ENCODE measurements around the gene GLRA1.

The GLRA1 gene

GRCh38 chr5:151808451-151809169 lies 116.0 kb downstream of the GLRA1 start:
- TF ChIP-seq CTCF (IDR thresholded peaks at IDR 0.05; ENCODE audit: low read depth, low read length, missing control alignments) = no peak
- H3K4me3 ChIP-seq (replicated peaks; ENCODE audit: low read depth, low read length) = no peak overlapping the region
- DNase-seq (ENCODE audit: extremely low read depth, low read depth) = no peak

- no peak for TF ChIP-seq CTCF (IDR thresholded peaks at IDR 0.05; ENCODE audit: low read depth, low read length, missing control alignments)
- no peak overlapping the region for H3K4me3 ChIP-seq (replicated peaks; ENCODE audit: low read depth, low read length)
- DNase-seq (ENCODE audit: extremely low read depth, low read depth) = peak; percentile 40
Observed at GRCh38 chr5:151805414-151806223, 119.0 kb downstream of the GLRA1 start.

GRCh38 chr5:151800532-151800931 lies 124.1 kb downstream of the GLRA1 start:
- no peak overlapping the region for H3K4me3 ChIP-seq (replicated peaks; ENCODE audit: low read depth, low read length)
- TF ChIP-seq CTCF (IDR thresholded peaks at IDR 0.05; ENCODE audit: low read depth, low read length, missing control alignments) = no peak
- no peak for DNase-seq (ENCODE audit: extremely low read depth, low read depth)

GRCh38 chr5:151799407-151799806 lies 125.2 kb downstream of the GLRA1 start:
- DNase-seq (ENCODE audit: extremely low read depth, low read depth) = no peak
- no peak for TF ChIP-seq CTCF (IDR thresholded peaks at IDR 0.05; ENCODE audit: low read depth, low read length, missing control alignments)
- no peak overlapping the region for H3K4me3 ChIP-seq (replicated peaks; ENCODE audit: low read depth, low read length)

GRCh38 chr5:151798674-151799073 lies 126.0 kb downstream of the GLRA1 start:
- no peak for DNase-seq (ENCODE audit: extremely low read depth, low read depth)
- no peak overlapping the region for H3K4me3 ChIP-seq (replicated peaks; ENCODE audit: low read depth, low read length)
- no peak for TF ChIP-seq CTCF (IDR thresholded peaks at IDR 0.05; ENCODE audit: low read depth, low read length, missing control alignments)

- DNase-seq (ENCODE audit: extremely low read depth, low read depth) = no peak
- no peak overlapping the region for H3K4me3 ChIP-seq (replicated peaks; ENCODE audit: low read depth, low read length)
- no peak for TF ChIP-seq CTCF (IDR thresholded peaks at IDR 0.05; ENCODE audit: low read depth, low read length, missing control alignments)
Observed at GRCh38 chr5:151795426-151795825, 129.2 kb downstream of the GLRA1 start.

All from HFF-Myc (cell line).